H1 (cell line): Measurements from ENCODE around the gene YEATS2.

Experiments
- EP300 ChIP-seq, 2 experiments: IDR thresholded peaks; 1 replicate in 1 of 2; 2 replicates in 1 of 2; pipeline ENCODE4 v1.6.1; 2011 to 2012; ENCODE audit warnings: low read depth in 2 of 2, low read length in 2 of 2, mild to moderate bottlenecking in 2 of 2, borderline replicate concordance in 1 of 2, inconsistent platforms in 1 of 2, moderate library complexity in 1 of 2
- RAD21 ChIP-seq, 2 experiments: IDR thresholded peaks in 1 of 2; conservative IDR thresholded peaks in 1 of 2; 2 replicates each; pipeline ENCODE4 v1.6.1; 2011; ENCODE audit warnings: low read depth in 2 of 2, low read length in 2 of 2, improper control_type of control experiment in 1 of 2, inconsistent platforms in 1 of 2, mild to moderate bottlenecking in 1 of 2, moderate library complexity in 1 of 2
- SP4 ChIP-seq: IDR thresholded peaks from 2 replicates; pipeline ENCODE4 v1.6.1; 2012; ENCODE audit warnings: low read length, inconsistent platforms
- TAF1 ChIP-seq: IDR thresholded peaks from 2 replicates; pipeline ENCODE4 v1.6.1; 2011; ENCODE audit warnings: mild to moderate bottlenecking, low read depth, low read length
- TF ChIP-seq, protein P1 (sequence below), 3 experiments: IDR thresholded peaks; 1 replicate in 2 of 3; 2 replicates in 1 of 3; pipeline versions ENCODE4 v1.5.1 to v1.6.1; 2011; ENCODE audit warnings: low read length in 3 of 3, mild to moderate bottlenecking in 3 of 3, inconsistent platforms in 2 of 3, low read depth in 1 of 3, moderate library complexity in 1 of 3; ENCODE audit not compliant: insufficient read depth in 1 of 3; ENCODE audit errors: control extremely low read depth in 1 of 3

- no peak for TF ChIP-seq EP300 (IDR thresholded peaks at IDR 0.05; ENCODE audit: borderline replicate concordance in 1 of 2, low read depth in 2 of 2, low read length in 2 of 2)
- TF ChIP-seq TAF1 = no peak
- TF ChIP-seq RAD21 (IDR thresholded peaks at IDR 0.05 in 1 of 2, conservative IDR thresholded peaks at IDR 0.05 in 1 of 2; ENCODE audit: low read depth in 2 of 2, low read length in 2 of 2) = no peak
- TF ChIP-seq SP4 = no peak
- TF ChIP-seq, protein P1, sequence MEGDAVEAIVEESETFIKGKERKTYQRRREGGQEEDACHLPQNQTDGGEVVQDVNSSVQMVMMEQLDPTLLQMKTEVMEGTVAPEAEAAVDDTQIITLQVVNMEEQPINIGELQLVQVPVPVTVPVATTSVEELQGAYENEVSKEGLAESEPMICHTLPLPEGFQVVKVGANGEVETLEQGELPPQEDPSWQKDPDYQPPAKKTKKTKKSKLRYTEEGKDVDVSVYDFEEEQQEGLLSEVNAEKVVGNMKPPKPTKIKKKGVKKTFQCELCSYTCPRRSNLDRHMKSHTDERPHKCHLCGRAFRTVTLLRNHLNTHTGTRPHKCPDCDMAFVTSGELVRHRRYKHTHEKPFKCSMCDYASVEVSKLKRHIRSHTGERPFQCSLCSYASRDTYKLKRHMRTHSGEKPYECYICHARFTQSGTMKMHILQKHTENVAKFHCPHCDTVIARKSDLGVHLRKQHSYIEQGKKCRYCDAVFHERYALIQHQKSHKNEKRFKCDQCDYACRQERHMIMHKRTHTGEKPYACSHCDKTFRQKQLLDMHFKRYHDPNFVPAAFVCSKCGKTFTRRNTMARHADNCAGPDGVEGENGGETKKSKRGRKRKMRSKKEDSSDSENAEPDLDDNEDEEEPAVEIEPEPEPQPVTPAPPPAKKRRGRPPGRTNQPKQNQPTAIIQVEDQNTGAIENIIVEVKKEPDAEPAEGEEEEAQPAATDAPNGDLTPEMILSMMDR (IDR thresholded peaks at IDR 0.05; ENCODE audit: control extremely low read depth in 1 of 3, insufficient read depth in 1 of 3, low read depth in 1 of 3, low read length in 3 of 3) = no peak
Measured at GRCh38 chr3:183699238-183699947, 1.8 kb downstream of the YEATS2 start.
